Measurements from ENCODE around the gene LEO1.

DNA sequence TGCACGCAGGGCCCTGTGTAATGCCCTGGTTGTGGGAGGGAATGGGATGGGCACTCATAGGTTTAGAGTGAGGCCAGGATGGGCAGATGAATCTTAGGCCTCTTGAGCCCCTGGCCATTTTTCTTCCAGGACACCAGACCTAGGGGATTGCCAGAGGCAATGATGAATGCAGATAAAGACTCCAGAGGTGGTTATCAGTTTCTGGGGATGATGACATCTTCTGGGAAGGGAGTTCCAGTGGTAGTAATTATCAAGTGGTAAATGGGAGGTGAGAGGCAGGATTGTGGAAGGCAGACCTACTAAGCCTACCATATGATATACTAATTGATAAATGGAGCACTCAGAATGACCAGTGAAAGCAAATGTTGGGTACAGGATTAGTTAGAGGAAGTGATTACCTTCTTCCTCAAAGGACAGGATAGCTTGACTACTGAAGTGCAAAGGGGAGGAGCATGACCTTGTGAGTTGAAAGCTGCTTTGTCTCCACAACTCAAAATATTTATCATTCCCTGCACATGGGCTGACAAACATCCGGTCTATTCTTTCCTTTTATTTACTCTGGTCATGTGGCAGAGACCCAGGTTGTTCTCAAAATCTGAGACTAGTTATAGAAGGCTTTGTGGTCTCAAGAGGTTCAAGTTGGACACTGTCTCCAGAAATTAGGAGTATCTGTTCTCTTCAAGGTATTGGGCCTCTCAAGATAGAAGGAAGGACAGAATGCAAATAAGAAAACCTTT, 37.3 kb upstream of the LEO1 start:
- TF ChIP-seq, protein P1, sequence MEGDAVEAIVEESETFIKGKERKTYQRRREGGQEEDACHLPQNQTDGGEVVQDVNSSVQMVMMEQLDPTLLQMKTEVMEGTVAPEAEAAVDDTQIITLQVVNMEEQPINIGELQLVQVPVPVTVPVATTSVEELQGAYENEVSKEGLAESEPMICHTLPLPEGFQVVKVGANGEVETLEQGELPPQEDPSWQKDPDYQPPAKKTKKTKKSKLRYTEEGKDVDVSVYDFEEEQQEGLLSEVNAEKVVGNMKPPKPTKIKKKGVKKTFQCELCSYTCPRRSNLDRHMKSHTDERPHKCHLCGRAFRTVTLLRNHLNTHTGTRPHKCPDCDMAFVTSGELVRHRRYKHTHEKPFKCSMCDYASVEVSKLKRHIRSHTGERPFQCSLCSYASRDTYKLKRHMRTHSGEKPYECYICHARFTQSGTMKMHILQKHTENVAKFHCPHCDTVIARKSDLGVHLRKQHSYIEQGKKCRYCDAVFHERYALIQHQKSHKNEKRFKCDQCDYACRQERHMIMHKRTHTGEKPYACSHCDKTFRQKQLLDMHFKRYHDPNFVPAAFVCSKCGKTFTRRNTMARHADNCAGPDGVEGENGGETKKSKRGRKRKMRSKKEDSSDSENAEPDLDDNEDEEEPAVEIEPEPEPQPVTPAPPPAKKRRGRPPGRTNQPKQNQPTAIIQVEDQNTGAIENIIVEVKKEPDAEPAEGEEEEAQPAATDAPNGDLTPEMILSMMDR (IDR thresholded peaks at IDR 0.05) = no peak
- TF ChIP-seq POLR2AphosphoS5 (IDR thresholded peaks at IDR 0.05) (no peak), EP300 (IDR thresholded peaks at IDR 0.05) (no peak)

Measured in stomach (tissue), 4 donors.